Stimulated activated CD8-positive, alpha-beta memory T cell treated with anti-CD3 and anti-CD28 coated beads, Interleukin-2, amount 100 ng/mL, for 1 hour (primary cell): Measurements from ENCODE around the gene CCDC187.
"Not testable (repeated sequence)": the region's sequence is repeated elsewhere in the genome, so short reads cannot be mapped to it uniquely, and the experiment has no call there.

Experiments used
- DNase-seq, 2 donors: peaks; one replicate each; pipeline ENCODE4 v3.0.0-alpha.2; 2020; ENCODE audit warnings: low read depth in 2 of 2

The CCDC187 gene

DNA sequence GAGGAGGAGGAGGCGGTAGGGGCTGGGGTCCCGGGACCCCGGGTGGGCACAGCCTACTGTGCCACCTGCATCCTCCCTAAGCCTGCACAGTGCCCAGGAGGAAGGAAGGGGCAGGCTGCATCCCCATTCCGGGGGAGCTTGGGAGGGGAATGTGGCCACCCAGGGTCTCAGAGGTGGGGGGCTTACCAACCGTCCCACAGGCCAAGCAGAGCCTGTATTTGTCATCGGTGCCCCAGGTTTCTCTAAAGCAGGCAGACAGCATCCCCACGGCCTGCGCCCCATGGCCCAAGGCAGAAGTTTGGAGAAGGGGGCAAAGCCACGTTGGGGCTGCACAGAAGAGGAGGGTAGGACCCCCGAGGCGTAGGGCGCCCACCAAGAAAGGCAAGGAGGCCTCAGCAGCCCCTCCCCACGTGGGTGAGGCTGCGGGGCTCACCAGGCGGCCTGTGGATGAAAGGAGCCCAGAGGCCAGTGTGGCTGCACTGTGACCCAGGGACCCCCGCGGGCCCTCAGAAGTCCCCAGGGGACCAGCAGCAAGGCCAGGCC, 22.9 kb upstream of the CCDC187 start:
- DNase-seq = no peak

DNA sequence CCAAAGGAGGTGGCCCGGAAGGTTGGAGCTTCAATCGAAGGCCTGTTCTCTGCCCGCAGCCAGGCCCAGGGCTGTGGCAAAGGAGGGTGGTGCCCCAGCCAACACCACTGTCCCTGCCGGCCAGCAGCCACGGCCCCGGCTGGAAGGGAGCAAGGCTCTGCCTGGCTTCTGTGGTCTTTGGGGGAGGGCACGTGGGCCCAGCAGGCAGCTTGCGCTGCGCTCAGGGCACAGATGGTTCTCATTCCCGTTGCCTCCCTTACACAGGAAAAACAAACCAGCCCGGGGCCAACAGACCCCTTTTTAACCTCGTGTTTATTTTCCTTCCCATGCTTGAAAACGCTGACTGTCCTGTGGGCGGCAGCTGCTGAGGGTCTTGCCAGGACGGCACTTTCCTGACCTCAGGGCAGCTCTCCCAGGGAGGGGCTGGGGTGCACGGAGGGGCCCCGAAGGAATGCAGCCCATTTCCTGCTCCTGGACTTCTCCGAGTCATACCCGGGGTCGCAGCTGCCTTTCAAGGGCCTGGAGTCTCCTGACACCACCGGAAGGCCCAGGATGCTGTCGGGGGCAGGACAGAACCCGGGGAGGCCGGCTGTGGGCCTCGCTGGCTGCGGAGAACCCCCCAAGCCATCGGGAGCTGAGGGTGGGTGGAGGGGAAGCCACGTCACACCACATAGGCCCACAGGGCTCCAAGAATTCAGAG, 22.3 kb upstream of the CCDC187 start:
- DNase-seq = no peak

- DNase-seq = no peak
These were observed 21.5 kb upstream of the CCDC187 start for GRCh38 chr9:136325358-136325757.

DNA sequence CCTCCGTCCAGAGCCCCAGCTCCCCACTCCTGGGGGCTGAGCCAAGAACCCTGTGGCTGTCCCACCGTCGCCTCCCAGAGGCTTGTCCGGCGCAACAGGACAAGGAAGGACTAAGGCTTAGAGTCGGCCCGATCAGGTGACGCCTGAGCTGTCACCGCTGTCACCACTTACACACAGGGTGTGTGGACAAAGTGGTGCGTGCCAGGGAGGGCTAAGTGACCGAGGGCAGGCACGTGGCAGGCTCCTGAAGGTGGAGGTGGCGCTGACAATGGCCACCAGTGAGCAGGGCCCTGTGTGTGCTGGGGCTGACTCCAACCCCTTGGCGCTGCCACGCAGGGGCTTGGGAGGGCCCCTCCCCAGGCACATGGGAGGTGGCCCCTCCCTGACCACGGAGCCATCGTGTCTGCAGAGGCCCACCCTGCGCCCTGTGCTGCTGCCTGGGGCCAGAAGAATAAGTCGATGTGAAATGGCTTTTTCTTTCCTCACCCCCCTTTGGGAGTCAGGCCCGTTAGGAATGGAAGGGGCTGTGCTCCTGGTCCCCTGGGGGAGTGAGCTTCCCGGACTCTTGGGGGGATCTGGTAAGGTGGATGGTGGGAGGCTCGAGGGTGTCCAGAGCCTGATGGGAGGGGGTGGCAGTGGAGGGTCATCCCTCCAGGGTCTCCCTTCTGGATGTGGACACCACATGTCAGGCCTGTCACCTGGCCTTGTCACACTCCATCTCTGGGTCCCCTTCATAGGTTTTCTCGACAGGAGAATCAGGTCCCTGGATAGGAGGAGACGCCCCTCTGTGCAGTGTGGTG, 20.8 kb upstream of the CCDC187 start:
- no peak for DNase-seq

GRCh38 chr9:136323371-136323789, 19.5 kb upstream of the CCDC187 start:
- DNase-seq = no peak

GRCh38 chr9:136322756-136323330, 18.9 kb upstream of the CCDC187 start:
- DNase-seq = no peak

- no peak for DNase-seq
These were observed 17.7 kb upstream of the CCDC187 start for GRCh38 chr9:136321561-136321960.

DNA sequence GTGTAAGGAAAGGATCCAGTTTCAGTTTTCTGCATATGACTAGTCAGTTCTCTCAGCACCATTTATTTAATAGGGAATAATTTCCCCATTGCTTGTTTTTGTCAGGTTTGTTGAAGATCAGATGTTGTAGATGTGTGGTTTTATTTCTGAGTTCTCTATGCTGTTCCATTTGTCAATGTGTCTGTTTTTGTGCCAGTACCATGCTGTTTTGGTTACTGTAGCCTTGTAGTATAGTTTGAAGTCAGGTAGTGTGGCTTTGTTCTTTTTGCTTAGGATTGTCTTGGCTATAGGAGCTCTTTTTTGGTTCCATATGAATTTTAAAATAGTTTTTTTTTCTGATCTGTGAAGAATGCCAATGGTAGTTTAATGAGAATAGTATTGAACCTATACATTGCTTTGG, 17.1 kb upstream of the CCDC187 start:
- not testable (repeated sequence) for DNase-seq

DNA sequence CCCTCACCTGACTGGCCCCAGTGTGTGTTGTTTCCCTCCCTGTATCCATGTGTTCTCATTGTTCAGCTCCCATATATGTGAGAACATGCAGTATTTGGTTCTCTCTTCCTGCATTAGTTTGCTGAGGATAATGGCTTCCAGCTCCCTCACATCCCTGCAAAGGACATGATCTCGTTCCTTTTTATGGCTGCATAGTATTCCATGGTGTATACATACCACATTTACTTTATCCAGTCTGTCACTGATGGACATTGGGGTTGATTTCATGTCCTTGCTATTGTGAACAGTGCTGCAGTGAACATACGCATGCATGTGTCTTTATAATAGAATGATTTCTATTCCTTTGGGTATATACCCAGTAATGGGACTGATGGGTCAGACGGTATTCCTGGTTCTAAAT, 16.1 kb upstream of the CCDC187 start:
- DNase-seq = not testable (repeated sequence)

- not testable (repeated sequence) for DNase-seq
These were observed 15.3 kb upstream of the CCDC187 start for GRCh38 chr9:136319244-136319643.

DNA sequence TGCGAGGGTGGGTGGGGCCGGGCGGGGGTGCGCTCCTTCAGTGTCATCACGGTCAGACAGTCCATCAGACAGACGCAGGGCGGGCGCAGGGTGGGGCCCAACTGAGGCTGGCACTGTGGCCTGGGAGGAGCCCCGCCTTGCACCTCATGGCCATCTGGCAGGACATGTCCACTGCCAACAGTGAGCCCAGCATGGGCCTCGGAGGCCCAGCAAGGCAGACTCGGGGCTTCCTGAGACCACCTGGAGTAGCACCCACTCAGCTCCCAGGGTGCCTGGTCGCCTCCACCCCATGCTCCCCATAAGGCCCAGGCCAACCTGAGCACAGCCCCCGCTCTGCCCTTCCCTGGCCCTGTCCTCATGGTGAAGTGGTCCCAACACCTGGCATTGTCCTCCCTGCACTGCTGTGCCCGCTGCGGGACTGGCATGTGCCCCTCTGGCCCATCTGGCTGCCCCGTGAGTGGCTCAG, 14.9 kb upstream of the CCDC187 start:
- no peak for DNase-seq

- no peak for DNase-seq
These were observed 14.3 kb upstream of the CCDC187 start for GRCh38 chr9:136318111-136318775.

- DNase-seq = no peak
These were observed 13.8 kb upstream of the CCDC187 start for GRCh38 chr9:136317695-136318094.

DNA sequence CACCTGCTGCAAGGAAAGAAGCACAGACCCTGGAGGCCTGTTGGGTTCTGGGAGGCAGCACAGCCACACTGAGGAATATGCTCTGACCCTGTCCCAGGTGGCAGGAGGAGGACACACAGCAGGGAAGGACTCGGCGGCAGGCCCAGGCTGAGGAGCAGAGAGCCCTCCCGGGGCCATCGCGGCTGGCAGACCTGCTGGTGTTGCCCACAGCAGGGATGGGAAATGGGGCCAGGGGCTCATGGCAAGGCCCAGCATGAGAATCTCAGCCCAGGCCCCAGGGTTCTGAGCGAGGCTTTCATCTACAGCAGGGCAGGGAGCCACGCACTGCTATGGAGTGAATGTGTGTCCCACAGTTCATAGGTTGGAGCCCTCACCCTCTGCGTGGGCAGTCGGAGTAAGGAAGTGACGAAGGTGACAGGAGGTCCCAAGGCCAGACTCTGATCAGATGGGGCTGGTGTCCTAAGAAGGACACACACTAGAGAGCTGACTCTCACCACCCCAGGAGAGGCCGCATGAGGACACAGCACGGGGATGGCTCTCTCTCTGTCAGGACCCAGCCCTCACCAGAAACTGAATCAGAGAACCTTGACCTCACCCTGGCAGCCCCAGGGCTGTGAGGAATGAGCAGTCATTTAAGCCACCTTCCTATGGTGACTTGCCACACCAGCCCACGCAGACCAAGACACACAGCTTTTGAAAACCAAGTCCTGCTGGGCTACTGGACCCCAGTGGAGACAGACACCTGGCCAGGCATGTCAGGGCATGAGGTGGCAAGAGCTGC, 13.2 kb upstream of the CCDC187 start:
- no peak for DNase-seq

DNA sequence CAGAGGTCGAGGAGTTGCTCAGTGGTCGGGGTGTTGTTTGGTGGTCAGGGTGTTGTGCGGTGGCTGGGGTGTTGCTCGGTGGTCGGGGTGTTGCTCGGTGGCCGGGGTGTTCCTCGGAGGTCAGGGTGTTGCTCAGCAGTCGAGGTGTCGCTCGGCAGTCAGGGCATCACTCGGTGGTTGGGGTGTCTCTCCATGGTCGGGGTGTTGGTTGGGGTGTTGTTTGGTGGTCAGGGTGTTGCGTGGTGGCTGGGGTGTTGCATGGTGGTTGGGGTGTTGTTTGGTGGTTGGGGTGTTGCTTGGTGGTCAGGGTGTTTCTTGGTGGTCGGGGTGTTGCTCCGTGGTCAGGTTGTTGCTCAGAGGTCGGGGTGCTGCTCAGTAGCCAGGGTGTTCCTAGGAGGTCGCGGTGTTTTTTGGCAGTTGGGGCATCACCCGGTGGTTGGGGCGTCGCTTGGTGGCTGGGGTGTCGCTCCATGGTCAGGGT, 12.4 kb upstream of the CCDC187 start:
- DNase-seq = no peak

DNA sequence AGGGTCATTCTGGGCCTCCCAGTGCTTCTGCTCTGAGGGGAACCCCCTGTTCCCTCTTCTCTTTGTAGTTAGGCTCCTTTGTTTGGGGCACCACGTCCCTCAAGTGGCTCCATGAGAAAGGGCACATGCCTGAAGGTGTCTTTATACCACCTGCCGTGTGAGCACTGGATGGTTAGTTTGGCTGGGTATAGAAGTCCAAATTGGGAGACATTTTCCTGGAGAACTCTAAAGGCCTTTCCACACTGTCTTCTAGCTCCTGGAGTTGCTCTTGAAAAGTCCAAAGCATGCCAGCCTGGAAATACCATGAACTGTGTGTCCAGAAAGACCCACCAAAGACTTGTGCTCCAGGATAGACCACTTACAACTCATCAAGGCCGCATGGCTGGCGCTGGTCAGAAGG, 11.1 kb upstream of the CCDC187 start:
- no peak for DNase-seq

DNA sequence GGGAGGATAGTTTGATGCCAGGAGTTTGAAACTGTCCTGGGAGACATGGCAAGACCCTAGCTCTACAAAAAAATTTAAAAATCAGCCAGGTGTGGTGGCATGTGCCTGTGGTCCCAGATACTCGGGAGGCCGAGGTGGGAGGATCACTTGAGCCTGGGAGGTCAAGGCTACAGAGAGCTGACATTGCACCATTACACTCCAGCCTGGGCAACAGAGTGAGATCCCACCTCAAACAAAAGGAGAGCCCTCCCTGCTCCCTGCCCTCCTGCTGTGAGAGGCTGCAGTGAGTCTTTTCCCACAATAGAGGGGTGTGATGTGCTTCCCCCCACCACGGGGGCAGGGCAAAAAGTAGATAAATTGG, 10.1 kb upstream of the CCDC187 start:
- DNase-seq = no peak

- no peak for DNase-seq
These were observed 9.5 kb upstream of the CCDC187 start for GRCh38 chr9:136313111-136314055.

DNA sequence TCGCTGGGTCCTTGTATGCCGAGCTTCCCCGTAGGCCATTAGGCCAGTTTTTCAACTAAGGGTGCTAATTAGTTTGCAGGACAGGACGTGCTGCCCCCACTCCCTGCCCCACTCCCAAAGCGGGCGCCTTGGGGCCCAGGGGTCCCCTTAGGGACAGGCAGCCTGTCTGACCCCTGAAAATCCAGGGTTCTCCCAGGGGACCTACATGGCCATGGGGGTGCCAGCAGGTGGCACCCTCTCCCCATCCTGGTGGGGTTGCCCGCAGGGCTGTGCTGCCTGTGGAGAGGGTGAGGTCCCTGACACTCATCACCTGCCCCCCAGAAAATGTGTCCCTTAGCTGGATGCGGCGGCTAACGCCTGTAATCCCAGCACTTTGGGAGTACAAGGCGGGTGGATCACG, 8.5 kb upstream of the CCDC187 start:
- DNase-seq = no peak

- DNase-seq = no peak
These were observed 8.1 kb upstream of the CCDC187 start for GRCh38 chr9:136312009-136312375.
